K562 (cell line): Measurements from ENCODE around the gene ATP13A2. TPM values are rescaled to one million over a fixed set of nuclear protein-coding genes. Genes with fewer than 3 reads are reported as not detected.

Source experiments
- ATAC-seq: fragments of 200-7000 bp; cut with Tn5 transposase; 3 replicates; pipeline ENCODE4 v1.9.1; 2020; ENCODE audit warnings: moderate library complexity
- BruUV-seq: library from RNA; stranded (reverse); fragments of 400-500 nt; replicated peaks from 2 replicates; lab custom pipeline; 2021; lab: Mats Ljungman, UMichigan
- CTCF ChIA-PET: fragments of 300-600 bp; formaldehyde crosslinking; extraction: SDS; loops from one replicate; lab custom pipeline; 2021; ENCODE audit warnings: low intra/inter-chr PET ratio; lab: Yijun Ruan, JAX
- POLR2A ChIA-PET: fragments of 300-600, 350-650 bp; sonication (Branson Sonifier 250); formaldehyde crosslinking; extraction: SDS; loops from one replicate; lab custom pipeline; 2021; ENCODE audit warnings: antibody characterized with exemption, inconsistent platforms; lab: Yijun Ruan, JAX
- DNase-seq, 4 experiments: peaks; one replicate each; pipeline versions ENCODE4 v3.0.0 to v3.0.0-alpha.2; 2011 to 2018; ENCODE audit warnings: low spot score in 3 of 4, mixed read lengths in 3 of 4; ENCODE audit errors: extremely low read depth in 1 of 4
- FAIRE-seq: peaks from 2 replicates; lab custom pipeline; 2011; peaks lifted over from hg19 to GRCh38; lab: Jason Lieb, UNC
- H2AFZ ChIP-seq: 2 replicates; pipeline ENCODE4 v1.6.0; 2011; ENCODE audit warnings: low read depth, low read length, control low read depth, inconsistent platforms
- H3K27ac ChIP-seq: fragments of 200-600 bp; 3 replicates; pipeline ENCODE4 v1.8.0; 2011; ENCODE audit warnings: low read depth, mild to moderate bottlenecking, control low read depth, inconsistent platforms, low read length, moderate library complexity, mixed read lengths; ENCODE audit errors: extremely low read depth
- H3K27me3 ChIP-seq, 2 experiments: fragments of 300-600 bp in 1 of 2; 2 replicates in 1 of 2; 3 replicates in 1 of 2; pipeline versions ENCODE4 v1.6.0 to v1.8.0; 2011; ENCODE audit warnings: inconsistent platforms in 2 of 2, low read length in 2 of 2, mild to moderate bottlenecking in 1 of 2, mixed read lengths in 1 of 2, moderate library complexity in 1 of 2; ENCODE audit not compliant: control insufficient read depth in 2 of 2, insufficient read depth in 2 of 2
- H3K36me3 ChIP-seq: fragments of 300-600 bp; 3 replicates; pipeline ENCODE4 v1.8.0; 2011; ENCODE audit warnings: mild to moderate bottlenecking, low read length, inconsistent platforms; ENCODE audit not compliant: control insufficient read depth, insufficient read depth
- H3K4me1 ChIP-seq, 2 experiments: fragments of 200-600 bp in 1 of 2; replicated peaks in 1 of 2; 2 replicates in 1 of 2; 3 replicates in 1 of 2; pipeline versions ENCODE4 v1.5.1 to v1.8.0; 2011; ENCODE audit warnings: inconsistent platforms in 2 of 2, low read length in 2 of 2, mild to moderate bottlenecking in 1 of 2, mixed read lengths in 1 of 2, moderate library complexity in 1 of 2; ENCODE audit not compliant: control insufficient read depth in 2 of 2, insufficient read depth in 2 of 2
- H3K4me2 ChIP-seq: 2 replicates; pipeline ENCODE4 v1.6.1; 2011; ENCODE audit warnings: low read length, control low read depth, inconsistent platforms, mixed read lengths; ENCODE audit not compliant: insufficient read depth
- H3K4me3 ChIP-seq: fragments of 200-600 bp; sonication (generic), shearing (Covaris generic); 2 replicates; pipeline ENCODE4 v1.5.1; 2016; ENCODE audit warnings: control low read depth, inconsistent platforms
- H3K79me2 ChIP-seq: fragments of 200-600 bp; 3 replicates; pipeline ENCODE4 v1.8.0; 2011; ENCODE audit warnings: low read length, inconsistent platforms; ENCODE audit not compliant: control insufficient read depth, insufficient read depth
- H3K9ac ChIP-seq, 2 experiments: 2 replicates each; pipeline versions ENCODE4 v1.6.0 to v1.6.1; 2011; ENCODE audit warnings: low read depth in 2 of 2, low read length in 2 of 2, control low read depth in 1 of 2, inconsistent platforms in 1 of 2, mild to moderate bottlenecking in 1 of 2, mixed read lengths in 1 of 2; ENCODE audit not compliant: insufficient read depth in 1 of 2
- H3K9me1 ChIP-seq: one replicate; pipeline ENCODE4 v1.6.0; 2011; ENCODE audit warnings: inconsistent platforms, mild to moderate bottlenecking, low read length, moderate library complexity; ENCODE audit not compliant: control insufficient read depth, insufficient read depth
- H3K9me3 ChIP-seq: replicated peaks from 2 replicates; pipeline ENCODE4 v1.5.1; 2011; ENCODE audit warnings: low read depth, low read length, inconsistent platforms; ENCODE audit not compliant: control insufficient read depth, insufficient read depth
- H4K20me1 ChIP-seq: replicated peaks from 2 replicates; pipeline ENCODE4 v1.6.1; 2011; ENCODE audit warnings: low read length, inconsistent platforms, mixed read lengths; ENCODE audit not compliant: control insufficient read depth, insufficient read depth
- CLOCK ChIP-seq: fragments of 250-450 bp; sonication (Bioruptor Pico); IDR thresholded peaks from 2 replicates; pipeline ENCODE4 v1.4.0; 2020; ENCODE audit warnings: mild to moderate bottlenecking, moderate library complexity, borderline replicate concordance
- ZNF175 ChIP-seq: fragments of 200-800 bp; sonication (Bioruptor generic); IDR thresholded peaks from 2 replicates; pipeline ENCODE4 v1.6.1; 2016; ENCODE audit warnings: low read depth, mild to moderate bottlenecking, missing genetic modification characterization, missing compliant biosample characterization
- whole genome bisulfite sequencing: fragments of 100-300 bp; shearing (Covaris generic); methylation state at CpG from one replicate; pipeline ENCODE4 v1.1.6; 2016; ENCODE audit warnings: low coverage, mixed read lengths; ENCODE audit not compliant: insufficient coverage; ENCODE audit errors: missing lambda C conversion rate; 5-methylcytosine and 5-hydroxymethylcytosine counted together
- in situ Hi-C: fragments of 300-500 bp; cut with MboI; formaldehyde crosslinking; loops from 4 replicates; pipeline ENCODE4 v1.15.0; 2018; ENCODE audit warnings: inconsistent platforms, mixed read lengths
- intact Hi-C: fragments of 100-400 bp; cut with micrococcal nuclease; formaldehyde crosslinking; loops from 2 replicates; pipeline ENCODE4 v1.14.2; 2022
- polyA plus RNA-seq, 8 experiments: library from polyadenylated mRNA; depleted of rRNA in 4 of 8; stranded (reverse) in 5 of 8; unstranded in 3 of 8; fragments of >200 nt; fragmentation: Nextera tagmentation in 2 of 8; fragmentation: Illumina TruSeq in 1 of 8; extraction: Ambion mirVana in 2 of 8; extraction: Trizol in 1 of 8; gene quantifications; 2 replicates each; pipeline versions ENCODE4 v1.2.1 to v1.2.3, GENCODE V29; 2011 to 2014; ENCODE audit warnings: inconsistent platforms in 1 of 8, missing spikeins in 1 of 8
- total RNA-seq, 7 experiments: library from RNA; depleted of rRNA in 6 of 7; stranded (reverse); fragments of >200 nt in 6 of 7; fragmentation: Illumina TruSeq in 2 of 7; extraction: Trizol in 2 of 7; gene quantifications; 2 replicates each; pipeline versions ENCODE4 v1.2.1 to v1.2.3, GENCODE V29; 2011 to 2021; ENCODE audit warnings: low replicate concordance in 1 of 7

The ATP13A2 gene
- total and polyA plus RNA-seq, 9 of the 15 experiments (the other 6 are each of a cell fraction or from before 2014, with no cell fraction given) = 0.36 to 56.3 (median 16.3) TPM

- DNase-seq = no peak
- FAIRE-seq = no peak
Measured at GRCh38 chr1:16993521-16994038, 18.1 kb downstream of the ATP13A2 start.

More at GRCh38 chr1:16993521-16994038, 18.1 kb downstream of the ATP13A2 start:
- H3K9me3 ChIP-seq = no peaks in the 10 kb centered on the region
- no peaks in the 10 kb centered on the region for H3K79me2 ChIP-seq
- no peak overlapping the region for H3K4me2 ChIP-seq
- no peak overlapping the region for H2AFZ ChIP-seq
- POLR2A ChIA-PET = interaction anchor here (1.2 kb wide), 1 partner anchor 88 kb away, joined by 3 read pairs; no protein-coding TSS in a partner anchor
- no peaks in the 10 kb centered on the region for H3K9me1 ChIP-seq
- no TSS peak for BruUV-seq
- H3K4me3 ChIP-seq = no peak overlapping the region
- intact Hi-C loops (no loop called here), in situ Hi-C loops (no loop called here)
- H3K27ac ChIP-seq = no peak overlapping the region
- H3K9ac ChIP-seq = no peak overlapping the region
- H4K20me1 ChIP-seq = no peaks in the 10 kb centered on the region
- H3K27me3 ChIP-seq = no peaks in the 10 kb centered on the region
- H3K4me1 ChIP-seq = peaks cover 0 to 25% of the 10 kb centered on the region in 2 experiments; a peak in 1 of 5 replicates
- ATAC-seq = no peak
- CTCF ChIA-PET = no interaction called here
- 76% methylated on average over 15 of the region's 15 CpGs for WGBS
- peaks cover 5% of the 10 kb centered on the region; the same call in 1 of the 3 replicates for H3K36me3 ChIP-seq
- TF ChIP-seq ZNF175 (CRISPR knock-in tag) (no peak), CLOCK (CRISPR knock-in tag) (no peak)
